GM10266 (cell line): ENCODE results near the gene NUDT10.

Experiments used
- DNase-seq: peaks from one replicate; pipeline ENCODE4 v3.0.0; 2012; ENCODE audit errors: extremely low spot score
- CTCF ChIP-seq: IDR thresholded peaks from 2 replicates; pipeline ENCODE4 v1.5.1; 2012; ENCODE audit warnings: mild to moderate bottlenecking, low read depth; ENCODE audit not compliant: control insufficient read depth, insufficient read depth; ENCODE audit errors: missing control alignments

Gene NUDT10

DNA sequence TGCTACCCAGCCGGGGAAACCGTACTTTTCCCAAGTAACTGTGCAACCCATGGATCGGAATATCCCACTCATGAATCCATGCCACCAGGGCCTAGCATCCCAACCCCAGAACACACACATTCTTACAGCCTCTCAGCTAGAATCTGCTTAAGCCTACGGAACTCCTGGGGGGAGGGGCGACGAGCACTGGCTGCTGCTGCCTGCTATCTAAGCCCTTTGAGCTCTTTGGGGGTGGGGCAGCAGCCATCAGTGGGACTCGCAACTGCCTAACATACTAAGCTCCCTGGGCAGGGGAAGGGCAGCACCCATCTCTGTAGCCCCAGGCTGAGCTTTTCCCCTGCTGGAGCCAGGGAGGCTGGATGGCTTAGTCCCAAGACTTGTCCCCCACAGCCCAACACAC, 28.6 kb downstream of the NUDT10 start:
- DNase-seq: no peak
- no peak for TF ChIP-seq CTCF

DNA sequence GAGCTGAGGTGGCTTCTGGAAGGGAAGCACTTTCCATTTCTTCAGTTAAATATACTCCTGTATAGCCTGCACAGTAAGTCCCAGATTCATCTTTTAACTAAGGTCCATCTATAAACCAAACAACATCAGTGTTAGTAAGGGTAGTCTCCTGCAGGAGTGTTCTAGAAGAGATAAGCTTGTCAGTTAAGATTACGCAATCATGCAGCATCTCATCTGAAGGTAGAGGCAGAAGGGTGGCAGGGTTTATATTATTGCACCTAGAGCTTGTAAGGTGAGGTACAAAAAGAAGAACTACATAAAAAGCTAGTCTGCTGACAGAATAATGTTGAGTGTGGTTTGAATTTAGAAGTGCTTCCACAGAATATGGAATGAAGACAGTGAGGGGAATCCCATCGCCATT, 44.0 kb downstream of the NUDT10 start:
- no peak for DNase-seq
- no peak for TF ChIP-seq CTCF
